Loucy (cell line): Measurements from ENCODE around the gene ZNF135.

ENCODE experiments used
- H2AFZ ChIP-seq: fragments of 200-600 bp; sonication (generic); 2 replicates; pipeline ENCODE4 v1.6.0; 2016; ENCODE audit warnings: antibody characterized with exemption, mild to moderate bottlenecking, low read length, moderate library complexity
- H3F3A ChIP-seq: fragments of 200-600 bp; 2 replicates; pipeline ENCODE4 v1.6.0; 2016; ENCODE audit warnings: antibody characterized with exemption, low read depth, mild to moderate bottlenecking
- H3K27me3 ChIP-seq: fragments of 200-600 bp; sonication (generic); 2 replicates; pipeline ENCODE4 v1.6.1; 2014; ENCODE audit warnings: low read length, mild to moderate bottlenecking; ENCODE audit not compliant: insufficient read depth, poor library complexity, severe bottlenecking
- H3K36me3 ChIP-seq: fragments of 200-600 bp; sonication (generic); 2 replicates; pipeline ENCODE4 v1.6.1; 2016; ENCODE audit warnings: low read length; ENCODE audit not compliant: insufficient read depth
- H3K4me1 ChIP-seq: fragments of 200-600 bp; sonication (generic); 2 replicates; pipeline ENCODE4 v1.5.1; 2014; ENCODE audit warnings: low read length, mild to moderate bottlenecking; ENCODE audit not compliant: insufficient read depth, poor library complexity, severe bottlenecking
- H3K4me2 ChIP-seq: fragments of 200-600 bp; sonication (generic); 2 replicates; pipeline ENCODE4 v1.6.0; 2014; ENCODE audit warnings: antibody characterized with exemption, low read length, low read depth, mild to moderate bottlenecking; ENCODE audit not compliant: poor library complexity, severe bottlenecking
- H3K4me3 ChIP-seq: fragments of 200-600 bp; sonication (generic); 2 replicates; pipeline ENCODE4 v1.5.1; 2014; ENCODE audit warnings: low read length, mild to moderate bottlenecking, mixed read lengths; ENCODE audit not compliant: poor library complexity, severe bottlenecking
- H3K79me2 ChIP-seq: fragments of 200-600 bp; sonication (generic); 2 replicates; pipeline ENCODE4 v1.6.1; 2014; ENCODE audit warnings: low read length; ENCODE audit not compliant: insufficient read depth
- H3K9ac ChIP-seq: fragments of 200-600 bp; sonication (generic); 2 replicates; pipeline ENCODE4 v1.6.0; 2014; ENCODE audit warnings: mild to moderate bottlenecking, low read depth, low read length, moderate library complexity; ENCODE audit not compliant: poor library complexity, severe bottlenecking
- H3K9me2 ChIP-seq: fragments of 200-600 bp; sonication (generic); replicated peaks from 2 replicates; pipeline ENCODE4 v1.6.1; 2016; ENCODE audit warnings: low read depth, low read length, mixed read lengths
- H3K9me3 ChIP-seq: fragments of 200-600 bp; sonication (generic); 2 replicates; pipeline ENCODE4 v1.6.1; 2014; ENCODE audit warnings: mild to moderate bottlenecking, antibody characterized with exemption, low read length, low read depth; ENCODE audit not compliant: insufficient read depth
- H4K20me1 ChIP-seq: fragments of 200-600 bp; sonication (generic); 2 replicates; pipeline ENCODE4 v1.6.0; 2014; ENCODE audit warnings: antibody characterized with exemption, low read length, mild to moderate bottlenecking; ENCODE audit not compliant: insufficient read depth, poor library complexity, severe bottlenecking
- CTCF ChIP-seq: fragments of 200-600 bp; sonication (generic); conservative IDR thresholded peaks from 2 replicates; pipeline ENCODE4 v1.5.1; 2014; ENCODE audit warnings: mild to moderate bottlenecking, antibody characterized with exemption, low read length
- EZH2phosphoT487 ChIP-seq: fragments of 200-600 bp; IDR thresholded peaks from 2 replicates; pipeline ENCODE4 v1.6.1; 2018; ENCODE audit warnings: antibody characterized with exemption, mild to moderate bottlenecking, moderate library complexity, borderline replicate concordance

Gene ZNF135

GRCh38 chr19:58059671-58060078 is 593 bp downstream of the ZNF135 start:
- H3K9ac ChIP-seq = peak overlapping the region; percentile 83
- no peaks in the 10 kb centered on the region for H3K79me2 ChIP-seq
- peaks cover 7% of the 10 kb centered on the region for H3K4me1 ChIP-seq
- H3K4me3 ChIP-seq = peak overlapping the region; percentile 75
- H4K20me1 ChIP-seq = no peaks in the 10 kb centered on the region
- no peak for TF ChIP-seq CTCF
- no peak for TF ChIP-seq EZH2phosphoT487
- H3K27me3 ChIP-seq = no peaks in the 10 kb centered on the region
- H3K36me3 ChIP-seq = no peaks in the 10 kb centered on the region
- H3K9me3 ChIP-seq = peaks cover 7% of the 10 kb centered on the region; the same call in 1 of the 2 replicates
- no peaks in the 10 kb centered on the region for H3F3A ChIP-seq
- peak overlapping the region; percentile 65 for H3K4me2 ChIP-seq
- no peaks in the 10 kb centered on the region for H3K9me2 ChIP-seq
- H2AFZ ChIP-seq = peak overlapping the region; percentile 88; the same call in 1 of the 2 replicates

GRCh38 chr19:58060231-58060630 is 1.1 kb downstream of the ZNF135 start:
- Histone ChIP-seq H4K20me1 (no peaks in the 10 kb centered on the region), H3K36me3 (no peaks in the 10 kb centered on the region), H2AFZ (no peak overlapping the region), H3K79me2 (no peaks in the 10 kb centered on the region), H3K9me2 (no peaks in the 10 kb centered on the region), H3K9me3 (peaks cover 10% of the 10 kb centered on the region; the same call in 1 of the 2 replicates), H3K4me2 (peak overlapping the region; percentile 65), H3K4me1 (peaks cover 7% of the 10 kb centered on the region), H3K27me3 (no peaks in the 10 kb centered on the region), H3K9ac (peak overlapping the region; percentile 83), H3K4me3 (peak overlapping the region; percentile 75), H3F3A (no peaks in the 10 kb centered on the region)
- TF ChIP-seq EZH2phosphoT487 = no peak
- no peak for TF ChIP-seq CTCF

GRCh38 chr19:58063712-58064111 is 4.6 kb downstream of the ZNF135 start:
- Histone ChIP-seq H3K36me3 (no peaks in the 10 kb centered on the region), H3K9me2 (no peaks in the 10 kb centered on the region), H3K4me1 (peaks cover 2% of the 10 kb centered on the region), H2AFZ (no peak overlapping the region), H3K9ac (no peak overlapping the region), H3K79me2 (no peaks in the 10 kb centered on the region), H3K4me3 (no peak overlapping the region), H4K20me1 (no peaks in the 10 kb centered on the region), H3K9me3 (peaks cover 33% of the 10 kb centered on the region; the same call in 1 of the 2 replicates), H3K4me2 (no peak overlapping the region), H3K27me3 (no peaks in the 10 kb centered on the region), H3F3A (no peaks in the 10 kb centered on the region)
- no peak for TF ChIP-seq CTCF
- no peak for TF ChIP-seq EZH2phosphoT487
